ENCODE results near the gene PGBD1. TPM values are rescaled to one million over a fixed set of nuclear protein-coding genes. Genes with fewer than 3 reads are reported as not detected.
A peak's percentile ranks its signal among the peaks of the same experiment; 100 is the strongest.

PGBD1 gene
- total RNA-seq, 1 donor from 2014 or later = 14.4 TPM

DNA sequence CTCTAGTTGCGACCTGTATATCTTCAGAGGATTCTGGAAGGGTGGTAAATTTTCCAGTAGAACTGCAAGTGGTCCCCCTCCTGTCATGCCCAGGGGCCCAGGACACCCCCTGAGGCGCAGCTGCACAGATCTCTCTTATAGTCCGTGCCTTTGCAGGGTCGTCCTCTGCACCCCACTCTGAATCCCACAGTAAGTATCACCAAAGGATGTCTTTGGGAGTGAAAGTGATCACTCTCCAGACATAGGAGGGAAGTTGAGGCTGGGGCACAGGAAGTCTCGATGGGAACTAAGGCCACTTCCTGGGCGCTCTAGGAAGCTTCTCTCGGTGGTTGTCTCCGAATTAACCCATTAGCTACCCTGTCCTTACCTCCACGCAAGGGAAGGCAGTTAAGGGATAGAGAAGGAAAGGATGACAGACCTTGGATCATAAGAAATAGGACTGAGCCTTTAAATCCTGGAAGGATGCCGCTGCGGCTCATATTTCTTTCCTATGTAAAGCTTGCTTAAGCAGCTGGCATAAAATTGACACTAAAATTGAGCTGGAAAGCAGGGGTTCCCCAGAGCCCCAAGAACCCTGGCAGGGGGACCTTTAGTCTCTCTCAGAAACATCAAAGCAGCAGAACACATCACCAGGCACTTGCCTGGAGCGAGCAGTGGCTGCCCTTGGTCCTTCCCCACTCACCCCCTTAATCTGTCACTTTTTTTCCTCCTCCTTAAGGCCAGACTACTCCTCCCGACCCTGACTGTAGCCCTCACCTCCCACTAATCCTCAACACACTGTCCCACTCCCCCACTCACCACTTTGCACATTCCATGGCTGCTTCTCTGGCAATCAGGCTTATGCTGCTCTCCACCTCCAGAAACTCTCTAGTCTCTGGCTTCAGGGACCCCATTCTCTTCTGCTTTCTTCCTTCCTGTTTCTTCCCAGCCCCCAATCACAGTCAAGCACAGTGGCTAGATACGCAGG is 29.1 kb upstream of the PGBD1 start, which contains the start of gene ZKSCAN4:
ZKSCAN4 (minus strand) TSS at position 261 of the 967 bp plus-strand sequence. CDS start 289 bp downstream, outside the sequence.
- peaks cover 3% of the 10 kb centered on the region for H3K27me3 Mint-ChIP-seq (ENCODE audit: low read depth)
- H3K36me3 Mint-ChIP-seq (ENCODE audit: low read depth) = peaks cover 4% of the 10 kb centered on the region
- DNase-seq (ENCODE audit: low read depth, low spot score) = peak; percentile 76
- peaks cover 24% of the 10 kb centered on the region for H3K4me1 Mint-ChIP-seq
- peak within 1 kb of the TSS; percentile 89 for H3K27ac Mint-ChIP-seq (ENCODE audit: unreplicated experiment)
- H3K9me3 Mint-ChIP-seq = no peaks in the 10 kb centered on the region
- peak within 1 kb of the TSS; percentile 100 for H3K4me3 Mint-ChIP-seq
- TF ChIP-seq, protein P1, sequence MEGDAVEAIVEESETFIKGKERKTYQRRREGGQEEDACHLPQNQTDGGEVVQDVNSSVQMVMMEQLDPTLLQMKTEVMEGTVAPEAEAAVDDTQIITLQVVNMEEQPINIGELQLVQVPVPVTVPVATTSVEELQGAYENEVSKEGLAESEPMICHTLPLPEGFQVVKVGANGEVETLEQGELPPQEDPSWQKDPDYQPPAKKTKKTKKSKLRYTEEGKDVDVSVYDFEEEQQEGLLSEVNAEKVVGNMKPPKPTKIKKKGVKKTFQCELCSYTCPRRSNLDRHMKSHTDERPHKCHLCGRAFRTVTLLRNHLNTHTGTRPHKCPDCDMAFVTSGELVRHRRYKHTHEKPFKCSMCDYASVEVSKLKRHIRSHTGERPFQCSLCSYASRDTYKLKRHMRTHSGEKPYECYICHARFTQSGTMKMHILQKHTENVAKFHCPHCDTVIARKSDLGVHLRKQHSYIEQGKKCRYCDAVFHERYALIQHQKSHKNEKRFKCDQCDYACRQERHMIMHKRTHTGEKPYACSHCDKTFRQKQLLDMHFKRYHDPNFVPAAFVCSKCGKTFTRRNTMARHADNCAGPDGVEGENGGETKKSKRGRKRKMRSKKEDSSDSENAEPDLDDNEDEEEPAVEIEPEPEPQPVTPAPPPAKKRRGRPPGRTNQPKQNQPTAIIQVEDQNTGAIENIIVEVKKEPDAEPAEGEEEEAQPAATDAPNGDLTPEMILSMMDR (conservative IDR thresholded peaks at IDR 0.05) = no peak

DNA sequence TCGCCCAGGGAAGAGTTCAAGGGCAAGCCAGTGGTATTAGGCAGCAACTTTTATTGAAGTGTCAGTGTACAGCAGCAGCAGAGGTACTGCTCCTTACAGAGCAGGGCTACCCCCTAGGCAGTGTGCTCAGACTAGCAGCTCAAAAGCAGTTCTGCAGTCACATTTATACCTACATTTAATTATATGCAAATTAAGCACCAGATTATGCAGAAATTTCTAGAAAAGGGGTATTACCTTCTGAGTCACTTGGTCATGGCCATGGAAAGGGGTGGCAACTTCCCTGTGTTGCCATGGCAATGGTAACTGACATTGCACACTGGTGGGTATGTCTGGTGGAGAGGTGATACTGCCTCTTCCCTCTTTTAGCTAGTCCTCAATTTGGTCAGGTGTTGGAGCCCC is 27.3 kb upstream of the PGBD1 start:
- no peaks in the 10 kb centered on the region for H3K9me3 Mint-ChIP-seq
- peaks cover 24% of the 10 kb centered on the region for H3K4me1 Mint-ChIP-seq
- TF ChIP-seq, protein P1 (conservative IDR thresholded peaks at IDR 0.05) = no peak
- peaks cover 4% of the 10 kb centered on the region for H3K36me3 Mint-ChIP-seq (ENCODE audit: low read depth)
- H3K27me3 Mint-ChIP-seq (ENCODE audit: low read depth) = peaks cover 5% of the 10 kb centered on the region
- peak overlapping the region; percentile 58 for H3K4me3 Mint-ChIP-seq
- no peak for DNase-seq (ENCODE audit: low read depth, low spot score)
- no peak overlapping the region for H3K27ac Mint-ChIP-seq (ENCODE audit: unreplicated experiment)

DNA sequence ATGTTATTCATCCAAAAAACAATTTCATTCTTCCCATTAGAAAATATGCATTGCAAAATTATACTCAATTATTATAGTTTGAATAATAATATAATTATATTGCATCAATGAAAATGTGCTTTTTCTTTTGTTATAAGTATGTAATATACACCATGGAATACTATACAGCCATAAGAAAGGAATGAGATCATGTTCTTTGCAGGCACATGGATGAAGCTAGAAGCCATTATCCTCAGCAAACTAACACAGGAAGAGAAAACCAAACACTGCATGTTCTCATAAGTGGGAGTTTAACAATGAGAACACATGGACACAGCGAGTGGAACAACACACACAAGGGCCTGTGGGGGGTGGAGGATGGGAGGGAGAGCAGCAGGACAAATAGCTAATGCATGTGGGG is 24.3 kb upstream of the PGBD1 start:
- Mint-ChIP-seq H3K27ac (ENCODE audit: unreplicated experiment) (no peak overlapping the region), H3K27me3 (ENCODE audit: low read depth) (peaks cover 26% of the 10 kb centered on the region), H3K36me3 (ENCODE audit: low read depth) (peaks cover under 1% of the 10 kb centered on the region), H3K9me3 (no peaks in the 10 kb centered on the region), H3K4me3 (no peak overlapping the region), H3K4me1 (peaks cover 9% of the 10 kb centered on the region)
- TF ChIP-seq, protein P1 (conservative IDR thresholded peaks at IDR 0.05) = no peak
- DNase-seq (ENCODE audit: low read depth, low spot score) = no peak

DNA sequence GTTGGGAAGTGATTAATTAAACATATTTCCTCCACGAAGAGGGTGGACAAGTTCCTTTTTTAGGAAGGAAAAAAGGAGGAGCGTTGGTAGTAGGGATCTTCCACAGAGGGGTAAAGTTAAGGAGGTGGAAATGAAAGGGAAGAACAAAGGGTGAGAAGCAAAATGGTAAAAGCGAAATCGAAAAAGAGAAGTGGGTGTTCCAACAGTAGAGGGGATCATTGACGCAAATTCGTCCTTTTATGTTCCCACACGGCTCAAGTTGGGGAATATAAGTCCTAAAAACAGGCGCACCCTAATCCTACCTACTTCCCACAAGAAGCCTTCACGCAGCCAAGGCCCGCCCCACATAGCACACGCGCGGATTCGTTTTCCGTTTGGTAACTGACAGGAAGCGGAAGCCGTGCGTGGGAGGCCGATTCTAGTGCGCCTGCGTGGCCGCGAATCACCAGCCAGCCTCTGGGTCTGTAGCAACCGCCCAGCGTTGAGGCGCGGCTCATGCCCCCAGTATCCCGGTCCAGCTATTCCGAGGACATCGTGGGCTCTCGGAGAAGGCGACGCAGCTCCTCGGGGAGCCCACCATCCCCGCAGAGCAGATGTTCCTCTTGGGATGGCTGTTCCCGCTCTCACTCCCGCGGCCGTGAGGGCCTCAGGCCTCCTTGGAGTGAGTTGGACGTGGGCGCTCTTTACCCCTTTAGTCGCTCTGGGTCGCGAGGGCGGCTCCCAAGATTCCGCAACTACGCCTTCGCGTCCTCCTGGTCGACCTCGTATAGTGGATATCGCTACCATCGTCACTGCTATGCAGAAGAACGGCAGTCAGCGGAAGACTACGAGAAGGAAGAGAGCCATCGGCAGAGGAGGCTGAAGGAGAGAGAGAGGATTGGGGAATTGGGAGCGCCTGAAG is 22.2 kb upstream of the PGBD1 start, which contains the start of gene NKAPL:
NKAPL (plus strand) TSS at position 421 of the 901 bp plus-strand sequence; CDS start at position 496, 75 bp downstream.
- Mint-ChIP-seq H3K4me3 (no peak within 1 kb of the TSS), H3K27me3 (ENCODE audit: low read depth) (peaks cover 42% of the 10 kb centered on the region), H3K9me3 (no peaks in the 10 kb centered on the region), H3K36me3 (ENCODE audit: low read depth) (no peaks in the 10 kb centered on the region), H3K27ac (ENCODE audit: unreplicated experiment) (no peak within 1 kb of the TSS), H3K4me1 (no peaks in the 10 kb centered on the region)
- DNase-seq (ENCODE audit: low read depth, low spot score) = no peak
- TF ChIP-seq, protein P1 (conservative IDR thresholded peaks at IDR 0.05) = no peak

DNA sequence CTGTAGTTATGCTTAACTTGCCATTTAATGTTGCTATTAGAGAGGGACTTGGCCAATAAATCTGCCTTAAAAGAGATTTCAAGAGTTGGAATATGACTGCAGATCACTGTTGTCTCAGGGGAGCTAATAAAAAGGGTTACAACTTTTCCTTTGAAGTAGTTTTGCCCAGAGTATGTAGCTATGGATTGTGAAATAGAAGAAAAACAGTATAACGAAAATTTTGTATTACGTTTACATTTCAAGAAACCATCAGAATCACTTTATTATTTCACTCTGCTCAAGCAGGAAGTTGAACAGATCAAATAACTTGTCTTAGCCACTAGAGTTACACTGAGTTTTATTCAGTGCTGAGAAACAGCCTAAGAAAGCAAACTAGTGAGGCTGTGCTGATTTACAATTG is 17.4 kb upstream of the PGBD1 start:
- TF ChIP-seq, protein P1 (conservative IDR thresholded peaks at IDR 0.05) = no peak
- Mint-ChIP-seq H3K4me3 (no peak overlapping the region), H3K9me3 (no peaks in the 10 kb centered on the region), H3K36me3 (ENCODE audit: low read depth) (no peaks in the 10 kb centered on the region), H3K4me1 (no peaks in the 10 kb centered on the region), H3K27ac (ENCODE audit: unreplicated experiment) (no peak overlapping the region), H3K27me3 (ENCODE audit: low read depth) (peaks cover 46% of the 10 kb centered on the region)
- no peak for DNase-seq (ENCODE audit: low read depth, low spot score)

Measured in neural crest cell (in vitro differentiated cells).